OCI-LY1 (cell line): ENCODE measurements around the gene NAALAD2.

ENCODE experiments used
- CTCF ChIP-seq: fragments of 200-600 bp; sonication (generic), shearing (Covaris generic); IDR thresholded peaks from 2 replicates; pipeline ENCODE4 v1.5.1; 2017; ENCODE audit warnings: mild to moderate bottlenecking, antibody characterized with exemption, low read length, moderate library complexity, mixed read lengths
- EZH2 ChIP-seq: fragments of 200-600 bp; sonication (generic), shearing (Covaris generic); IDR thresholded peaks from 2 replicates; pipeline ENCODE4 v1.8.0; 2017; ENCODE audit warnings: borderline replicate concordance, mixed run types, mild to moderate bottlenecking, antibody characterized with exemption, low read length, moderate library complexity, mixed read lengths

GRCh38 chr11:90228056-90228455 is 93.6 kb downstream of the NAALAD2 start:
- TF ChIP-seq CTCF (no peak), EZH2 (no peak)
